HPDE6-E6E7 (cell line): ENCODE data around the gene MOSPD3.

Experiments
- DNase-seq: peaks from one replicate; pipeline ENCODE4 v3.0.0; 2011; ENCODE audit warnings: missing footprints; ENCODE audit errors: extremely low spot score

MOSPD3 gene

GRCh38 chr7:100590077-100590737, 22.1 kb upstream of the MOSPD3 start:
- no peak for DNase-seq

GRCh38 chr7:100591596-100591995, 20.7 kb upstream of the MOSPD3 start:
- no peak for DNase-seq

GRCh38 chr7:100595188-100595587, 17.2 kb upstream of the MOSPD3 start:
- no peak for DNase-seq

- DNase-seq, result no peak
These were observed 13.9 kb upstream of the MOSPD3 start for GRCh38 chr7:100598425-100598824.

GRCh38 chr7:100599911-100600729, 12.2 kb upstream of the MOSPD3 start:
- DNase-seq, result no peak

GRCh38 chr7:100600730-100601038, 11.7 kb upstream of the MOSPD3 start:
- no peak for DNase-seq

- no peak for DNase-seq
These were observed 9.2 kb upstream of the MOSPD3 start for GRCh38 chr7:100602889-100603725.

GRCh38 chr7:100603726-100604027, 8.7 kb upstream of the MOSPD3 start:
- DNase-seq, result no peak

- peak; percentile 80 for DNase-seq
These were observed 8.0 kb upstream of the MOSPD3 start for GRCh38 chr7:100604028-100604975.

- no peak for DNase-seq
These were observed 7.1 kb upstream of the MOSPD3 start for GRCh38 chr7:100604976-100605911.

- no peak for DNase-seq
These were observed 6.0 kb upstream of the MOSPD3 start for GRCh38 chr7:100606313-100606712.

GRCh38 chr7:100607111-100607510, 5.2 kb upstream of the MOSPD3 start:
- DNase-seq, result no peak

- DNase-seq, result no peak
These were observed 2.4 kb upstream of the MOSPD3 start for GRCh38 chr7:100609958-100610357.

GRCh38 chr7:100612730-100613390, 520 bp downstream of the MOSPD3 start:
- DNase-seq, result no peak

GRCh38 chr7:100613412-100614175, 1.3 kb downstream of the MOSPD3 start:
- DNase-seq, result no peak

GRCh38 chr7:100614308-100614861, 2.0 kb downstream of the MOSPD3 start:
- no peak for DNase-seq

- DNase-seq, result no peak
These were observed 7.9 kb downstream of the MOSPD3 start for GRCh38 chr7:100620239-100620638.

- DNase-seq, result no peak
These were observed 8.5 kb downstream of the MOSPD3 start for GRCh38 chr7:100620804-100621203.

- DNase-seq, result no peak
These were observed 9.2 kb downstream of the MOSPD3 start for GRCh38 chr7:100621554-100621953.
